ENCODE results near the gene OR2M3.

OR2M3 gene

DNA sequence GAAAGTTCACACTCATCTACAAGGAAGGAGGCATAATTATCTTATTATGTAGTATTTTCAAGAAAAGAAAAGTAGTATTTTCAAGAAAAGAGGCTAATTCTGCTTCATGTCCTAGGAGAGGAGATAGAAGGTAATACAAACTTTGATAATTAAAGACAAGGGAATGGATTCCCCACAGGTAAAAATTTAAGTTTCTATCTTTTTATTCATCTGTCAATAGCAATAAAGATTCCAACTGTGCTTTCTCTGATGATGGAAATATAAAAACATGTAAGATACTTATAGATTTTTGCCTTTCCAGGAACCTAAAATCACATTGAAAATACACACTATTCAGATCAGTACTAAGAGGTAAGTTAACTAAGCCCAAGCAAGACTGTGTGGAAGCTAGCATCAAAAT is 22.5 kb upstream of the OR2M3 start, which contains the start of gene OR2M2:
OR2M2 (plus strand) TSS at position 301 of the 400 bp plus-strand sequence. CDS start 5,165 bp downstream, outside the sequence.
- Histone ChIP-seq H3K9ac (ENCODE audit: low read length) (no peak within 1 kb of the TSS), H3K4me3 (ENCODE audit: insufficient read depth, low read length, poor library complexity, severe bottlenecking) (no peak within 1 kb of the TSS), H3K36me3 (ENCODE audit: low read length) (no peaks in the 10 kb centered on the region), H3F3A (ENCODE audit: insufficient read depth) (no peaks in the 10 kb centered on the region), H3K9me3 (ENCODE audit: insufficient read depth, low read length) (no peaks in the 10 kb centered on the region), H3K27me3 (ENCODE audit: low read length) (no peaks in the 10 kb centered on the region), H4K20me1 (ENCODE audit: low read depth, low read length) (no peaks in the 10 kb centered on the region), H2AFZ (ENCODE audit: low read depth, low read length, severe bottlenecking) (no peak within 1 kb of the TSS), H3K9me2 (replicated peaks; ENCODE audit: insufficient read depth, low read length) (no peaks in the 10 kb centered on the region), H3K79me2 (ENCODE audit: insufficient read depth, low read length) (no peaks in the 10 kb centered on the region), H3K27ac (ENCODE audit: low read depth, low read length) (no peak within 1 kb of the TSS), H3K4me2 (ENCODE audit: low read depth, low read length, poor library complexity, severe bottlenecking) (no peak within 1 kb of the TSS)
- no peak for TF ChIP-seq EZH2phosphoT487 (conservative IDR thresholded peaks at IDR 0.05; ENCODE audit: low read length)
- TF ChIP-seq, protein P1, sequence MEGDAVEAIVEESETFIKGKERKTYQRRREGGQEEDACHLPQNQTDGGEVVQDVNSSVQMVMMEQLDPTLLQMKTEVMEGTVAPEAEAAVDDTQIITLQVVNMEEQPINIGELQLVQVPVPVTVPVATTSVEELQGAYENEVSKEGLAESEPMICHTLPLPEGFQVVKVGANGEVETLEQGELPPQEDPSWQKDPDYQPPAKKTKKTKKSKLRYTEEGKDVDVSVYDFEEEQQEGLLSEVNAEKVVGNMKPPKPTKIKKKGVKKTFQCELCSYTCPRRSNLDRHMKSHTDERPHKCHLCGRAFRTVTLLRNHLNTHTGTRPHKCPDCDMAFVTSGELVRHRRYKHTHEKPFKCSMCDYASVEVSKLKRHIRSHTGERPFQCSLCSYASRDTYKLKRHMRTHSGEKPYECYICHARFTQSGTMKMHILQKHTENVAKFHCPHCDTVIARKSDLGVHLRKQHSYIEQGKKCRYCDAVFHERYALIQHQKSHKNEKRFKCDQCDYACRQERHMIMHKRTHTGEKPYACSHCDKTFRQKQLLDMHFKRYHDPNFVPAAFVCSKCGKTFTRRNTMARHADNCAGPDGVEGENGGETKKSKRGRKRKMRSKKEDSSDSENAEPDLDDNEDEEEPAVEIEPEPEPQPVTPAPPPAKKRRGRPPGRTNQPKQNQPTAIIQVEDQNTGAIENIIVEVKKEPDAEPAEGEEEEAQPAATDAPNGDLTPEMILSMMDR (IDR thresholded peaks at IDR 0.05; ENCODE audit: insufficient read depth, low read length, poor library complexity, severe bottlenecking), result no peak

DNA sequence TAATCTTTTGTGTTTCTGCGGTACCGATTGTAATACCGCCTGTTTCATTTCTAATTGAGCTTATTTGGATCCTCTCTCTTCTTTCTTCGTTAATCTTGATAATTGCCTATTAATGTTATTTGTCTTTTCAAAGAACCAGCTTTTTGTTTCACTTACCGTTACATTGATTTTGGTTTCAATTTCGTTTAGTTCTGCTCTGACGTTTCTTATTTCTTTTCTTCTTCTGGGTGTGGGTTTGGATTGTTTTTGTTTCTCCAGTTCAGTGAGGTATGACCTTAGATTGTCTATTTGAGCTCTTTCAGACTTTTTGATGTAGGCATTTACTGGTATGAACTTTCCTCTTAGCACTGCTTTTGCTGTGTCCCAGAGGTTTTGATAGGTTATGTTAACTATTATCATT is 13.1 kb upstream of the OR2M3 start:
- no peak overlapping the region for H3K4me3 ChIP-seq (ENCODE audit: insufficient read depth, low read length, poor library complexity, severe bottlenecking)
- no peaks in the 10 kb centered on the region for H3F3A ChIP-seq (ENCODE audit: insufficient read depth)
- TF ChIP-seq EZH2phosphoT487 (conservative IDR thresholded peaks at IDR 0.05; ENCODE audit: low read length), result no peak
- TF ChIP-seq, protein P1 (IDR thresholded peaks at IDR 0.05; ENCODE audit: insufficient read depth, low read length, poor library complexity, severe bottlenecking), result no peak
- no peaks in the 10 kb centered on the region for H3K79me2 ChIP-seq (ENCODE audit: insufficient read depth, low read length)
- no peaks in the 10 kb centered on the region for H4K20me1 ChIP-seq (ENCODE audit: low read depth, low read length)
- no peak overlapping the region for H3K27ac ChIP-seq (ENCODE audit: low read depth, low read length)
- H3K9me2 ChIP-seq (replicated peaks; ENCODE audit: insufficient read depth, low read length), result no peaks in the 10 kb centered on the region
- H2AFZ ChIP-seq (ENCODE audit: low read depth, low read length, severe bottlenecking), result no peak overlapping the region
- H3K9ac ChIP-seq (ENCODE audit: low read length), result no peak overlapping the region
- H3K9me3 ChIP-seq (ENCODE audit: insufficient read depth, low read length), result no peaks in the 10 kb centered on the region
- no peak overlapping the region for H3K4me2 ChIP-seq (ENCODE audit: low read depth, low read length, poor library complexity, severe bottlenecking)
- H3K36me3 ChIP-seq (ENCODE audit: low read length), result no peaks in the 10 kb centered on the region
- H3K27me3 ChIP-seq (ENCODE audit: low read length), result no peaks in the 10 kb centered on the region

DNA sequence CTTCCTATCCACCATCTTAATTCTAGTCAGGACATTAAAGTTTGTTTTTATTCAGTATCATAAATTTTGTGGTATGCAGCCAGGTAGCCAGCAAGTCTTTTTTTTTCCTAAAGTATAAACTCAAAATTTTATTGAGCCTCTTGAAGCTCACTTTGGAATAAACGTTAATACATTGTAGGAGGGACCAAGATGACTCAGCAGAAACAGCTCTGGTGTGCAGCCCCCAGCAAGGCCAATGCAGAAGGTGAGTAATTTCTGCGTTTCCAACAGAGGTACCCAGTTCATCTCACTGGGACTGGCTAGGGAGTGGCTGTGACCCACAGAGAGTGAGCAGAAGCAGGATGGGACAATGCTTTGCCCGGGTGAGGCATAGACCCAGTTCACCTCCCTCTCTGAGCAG is 9.7 kb upstream of the OR2M3 start:
- Histone ChIP-seq H3K27me3 (ENCODE audit: low read length) (no peaks in the 10 kb centered on the region), H3K36me3 (ENCODE audit: low read length) (no peaks in the 10 kb centered on the region), H2AFZ (ENCODE audit: low read depth, low read length, severe bottlenecking) (no peak overlapping the region), H3K9me3 (ENCODE audit: insufficient read depth, low read length) (no peaks in the 10 kb centered on the region), H3K79me2 (ENCODE audit: insufficient read depth, low read length) (no peaks in the 10 kb centered on the region), H3K4me3 (ENCODE audit: insufficient read depth, low read length, poor library complexity, severe bottlenecking) (no peak overlapping the region), H3K9ac (ENCODE audit: low read length) (no peak overlapping the region), H4K20me1 (ENCODE audit: low read depth, low read length) (no peaks in the 10 kb centered on the region), H3K27ac (ENCODE audit: low read depth, low read length) (no peak overlapping the region), H3F3A (ENCODE audit: insufficient read depth) (no peaks in the 10 kb centered on the region), H3K4me2 (ENCODE audit: low read depth, low read length, poor library complexity, severe bottlenecking) (no peak overlapping the region), H3K9me2 (replicated peaks; ENCODE audit: insufficient read depth, low read length) (no peaks in the 10 kb centered on the region)
- TF ChIP-seq EZH2phosphoT487 (conservative IDR thresholded peaks at IDR 0.05; ENCODE audit: low read length), result no peak
- TF ChIP-seq, protein P1 (IDR thresholded peaks at IDR 0.05; ENCODE audit: insufficient read depth, low read length, poor library complexity, severe bottlenecking), result no peak
